Thyroid gland (tissue), 4 donors: Measurements from ENCODE around the gene KYAT1. TPM values are rescaled to one million over a fixed set of nuclear protein-coding genes. Genes with fewer than 3 reads are reported as not detected.

Experiments used
- DNase-seq, 2 donors: peaks; one replicate each; pipeline ENCODE4 v3.0.0-alpha.2; 2019
- H3K27ac ChIP-seq, 3 donors: fragments of 200-600 bp; sonication (generic); 1 replicate in 2 of 3; 2 replicates in 1 of 3; pipeline ENCODE4 v1.5.1; 2016 to 2019; ENCODE audit warnings: mild to moderate bottlenecking in 1 of 3, moderate library complexity in 1 of 3
- H3K27me3 ChIP-seq: fragments of 200-600 bp; sonication (generic); one replicate; pipeline ENCODE4 v1.5.1; 2019
- H3K36me3 ChIP-seq, 2 donors: fragments of 200-600 bp; sonication (generic); one replicate each; pipeline ENCODE4 v1.5.1; 2016 to 2019
- H3K4me1 ChIP-seq, 2 donors: fragments of 200-600 bp; sonication (generic); one replicate each; pipeline ENCODE4 v1.5.1; 2017 to 2019
- H3K4me3 ChIP-seq, 3 donors: fragments of 200-600 bp; sonication (generic); replicated peaks in 1 of 3; 1 replicate in 2 of 3; 2 replicates in 1 of 3; pipeline ENCODE4 v1.5.1; 2016; ENCODE audit warnings: mild to moderate bottlenecking in 1 of 3
- H3K9me3 ChIP-seq: fragments of 200-600 bp; sonication (generic); one replicate; pipeline ENCODE4 v1.5.1; 2017
- POLR2A ChIP-seq, 2 donors: fragments of 450-650 bp; IDR thresholded peaks; one replicate each; pipeline ENCODE4 v1.6.1; 2017; ENCODE audit warnings: antibody characterized with exemption in 2 of 2, mild to moderate bottlenecking in 2 of 2, moderate library complexity in 1 of 2
- WGBS, 2 donors: methylation state at CpG; one replicate each; pipeline ENCODE4 v1.1.5; 2017; 5-methylcytosine and 5-hydroxymethylcytosine counted together
- intact Hi-C: fragments of 100-400 bp; cut with DNase I; formaldehyde crosslinking; loops from one replicate; pipeline ENCODE4 v1.15.1; 2023
- total RNA-seq, 4 donors: library from RNA; depleted of rRNA; stranded (reverse); fragments of >200 nt; gene quantifications; one replicate each; pipeline ENCODE4 v1.2.3, GENCODE V29; 2016
- TF ChIP-seq, protein P1 (sequence below), 6 experiments: fragments of 200-600 bp in 3 of 6; fragments of 450-650 bp in 3 of 6; sonication (generic) in 3 of 6; IDR thresholded peaks; one replicate each; pipeline ENCODE4 v1.5.1; 2016 to 2019; ENCODE audit warnings: antibody characterized with exemption in 6 of 6, mild to moderate bottlenecking in 2 of 6, inconsistent platforms in 1 of 6, moderate library complexity in 1 of 6

KYAT1 gene
- total RNA-seq, 4 donors from 2014 or later, result 5.8 to 12.6 (median 12.3) TPM

- peaks cover 9% of the 10 kb centered on the region in 2 donors for H3K4me1 ChIP-seq
- H3K4me3 ChIP-seq, result no peak overlapping the region
- TF ChIP-seq POLR2A (IDR thresholded peaks at IDR 0.05), result no peak
- TF ChIP-seq, protein P1, sequence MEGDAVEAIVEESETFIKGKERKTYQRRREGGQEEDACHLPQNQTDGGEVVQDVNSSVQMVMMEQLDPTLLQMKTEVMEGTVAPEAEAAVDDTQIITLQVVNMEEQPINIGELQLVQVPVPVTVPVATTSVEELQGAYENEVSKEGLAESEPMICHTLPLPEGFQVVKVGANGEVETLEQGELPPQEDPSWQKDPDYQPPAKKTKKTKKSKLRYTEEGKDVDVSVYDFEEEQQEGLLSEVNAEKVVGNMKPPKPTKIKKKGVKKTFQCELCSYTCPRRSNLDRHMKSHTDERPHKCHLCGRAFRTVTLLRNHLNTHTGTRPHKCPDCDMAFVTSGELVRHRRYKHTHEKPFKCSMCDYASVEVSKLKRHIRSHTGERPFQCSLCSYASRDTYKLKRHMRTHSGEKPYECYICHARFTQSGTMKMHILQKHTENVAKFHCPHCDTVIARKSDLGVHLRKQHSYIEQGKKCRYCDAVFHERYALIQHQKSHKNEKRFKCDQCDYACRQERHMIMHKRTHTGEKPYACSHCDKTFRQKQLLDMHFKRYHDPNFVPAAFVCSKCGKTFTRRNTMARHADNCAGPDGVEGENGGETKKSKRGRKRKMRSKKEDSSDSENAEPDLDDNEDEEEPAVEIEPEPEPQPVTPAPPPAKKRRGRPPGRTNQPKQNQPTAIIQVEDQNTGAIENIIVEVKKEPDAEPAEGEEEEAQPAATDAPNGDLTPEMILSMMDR (IDR thresholded peaks at IDR 0.05), result no peak
- H3K27me3 ChIP-seq, result no peaks in the 10 kb centered on the region
- no peak overlapping the region for H3K27ac ChIP-seq
- WGBS, 2 donors, result 90 to 95% methylated on average over 11 to 15 of the region's 22 CpGs
- intact Hi-C loops, result no loop called here
- no peaks in the 10 kb centered on the region for H3K9me3 ChIP-seq
- no peak for DNase-seq
- H3K36me3 ChIP-seq, result peaks cover 28 to 32% of the 10 kb centered on the region in 2 donors
Measured at GRCh38 chr9:128822407-128823042, 59.2 kb downstream of the KYAT1 start.

DNA sequence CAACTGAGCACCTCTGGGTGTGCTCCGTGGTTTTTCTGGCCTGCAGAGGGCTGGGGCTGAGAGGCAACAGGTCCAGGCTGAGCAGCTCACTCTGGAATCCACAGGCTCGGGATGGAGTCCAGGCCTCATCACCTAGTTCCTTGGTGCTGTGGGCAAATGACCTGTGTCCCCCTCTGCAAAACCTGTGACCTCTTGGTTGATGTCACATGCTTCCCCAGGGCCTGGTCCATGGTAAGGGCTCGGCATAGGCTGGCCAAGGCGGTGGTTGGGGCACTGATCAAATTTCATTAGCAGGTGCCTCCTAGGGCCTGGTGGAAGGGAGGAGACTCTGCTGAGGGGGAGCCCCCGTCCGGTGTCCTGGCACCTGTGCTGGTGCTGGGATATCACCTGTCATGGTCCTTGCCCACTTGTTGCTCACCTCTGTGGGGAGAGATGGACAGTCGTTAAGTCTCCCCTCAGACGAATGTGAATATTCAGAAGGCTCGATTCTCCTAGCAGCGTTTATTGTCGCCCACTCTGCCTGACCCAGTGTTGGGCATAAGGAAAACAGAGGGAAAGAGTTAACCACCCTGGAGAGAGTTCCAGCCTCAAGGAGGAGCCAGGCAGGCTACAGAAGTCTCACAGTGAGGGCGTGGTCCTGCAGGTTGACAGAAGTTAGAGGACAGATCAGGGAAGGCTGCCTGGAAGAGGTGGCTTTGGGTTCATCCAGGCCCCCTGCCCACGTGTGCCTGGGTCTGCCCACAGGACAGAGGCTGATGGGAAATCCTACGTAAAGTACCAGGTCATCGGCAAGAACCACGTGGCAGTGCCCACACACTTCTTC lies 60.0 kb downstream of the KYAT1 start:
- TF ChIP-seq, protein P1 (IDR thresholded peaks at IDR 0.05), result no peak
- no peak for TF ChIP-seq POLR2A (IDR thresholded peaks at IDR 0.05)
- 87 to 93% methylated on average over 11 to 13 of the region's 16 CpGs for WGBS, 2 donors
- peaks cover 24 to 30% of the 10 kb centered on the region in 2 donors for H3K36me3 ChIP-seq
- no peak for DNase-seq
- no peak overlapping the region for H3K27ac ChIP-seq
- no peaks in the 10 kb centered on the region for H3K27me3 ChIP-seq
- no peaks in the 10 kb centered on the region for H3K9me3 ChIP-seq
- intact Hi-C loops, result no loop called here
- peaks cover 9% of the 10 kb centered on the region in 2 donors for H3K4me1 ChIP-seq
- H3K4me3 ChIP-seq, result no peak overlapping the region

DNA sequence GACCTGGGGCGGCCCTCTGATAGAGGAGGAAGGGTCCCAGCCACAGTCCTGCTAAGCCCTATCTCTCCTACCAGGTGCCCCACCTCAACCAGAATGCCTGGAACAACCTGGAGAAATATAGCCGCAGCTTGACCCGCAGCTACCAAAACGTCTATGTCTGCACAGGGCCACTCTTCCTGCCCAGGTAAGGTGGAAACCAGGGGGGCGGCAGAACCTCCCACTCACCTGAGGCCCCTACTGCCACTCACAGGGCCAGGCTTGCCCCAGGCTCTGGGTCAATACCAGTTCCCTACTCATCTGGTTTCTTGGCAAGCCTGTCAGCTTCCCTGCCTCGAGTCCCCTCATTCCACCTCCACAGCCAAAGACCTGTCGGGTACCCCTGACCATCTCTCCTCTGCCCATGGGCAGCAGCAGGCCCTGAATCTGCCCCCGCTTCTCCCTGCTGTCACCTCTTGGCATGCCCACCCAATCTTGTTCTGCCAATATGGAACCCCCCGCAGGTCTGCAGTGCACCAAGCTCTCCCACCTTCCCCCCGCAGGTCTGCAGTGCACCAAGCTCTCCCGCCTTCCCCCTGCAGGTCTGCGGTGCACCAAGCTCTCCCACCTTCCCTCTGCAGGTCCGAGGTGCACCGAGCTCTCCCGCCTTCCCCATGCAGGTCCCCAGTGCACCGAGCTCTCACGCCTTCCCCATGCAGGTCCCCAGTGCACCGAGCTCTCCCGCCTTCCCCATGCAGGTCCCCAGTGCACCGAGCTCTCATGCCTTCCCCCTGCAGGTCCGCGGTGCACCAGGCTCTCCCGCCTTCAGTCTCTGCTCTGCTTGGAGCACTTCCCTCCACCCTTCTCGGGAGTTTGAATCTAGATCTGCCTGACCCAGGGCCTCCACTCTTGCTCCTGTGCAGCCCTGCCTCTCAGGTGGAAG lies 60.8 kb downstream of the KYAT1 start:
- 91 to 95% methylated on average over 24 of the region's 24 CpGs for WGBS, 2 donors
- H3K36me3 ChIP-seq, result peaks cover 22 to 26% of the 10 kb centered on the region in 2 donors
- no peaks in the 10 kb centered on the region for H3K9me3 ChIP-seq
- H3K27me3 ChIP-seq, result no peaks in the 10 kb centered on the region
- H3K4me1 ChIP-seq, result peaks cover 9% of the 10 kb centered on the region in 2 donors
- no peak overlapping the region for H3K27ac ChIP-seq
- TF ChIP-seq, protein P1 (IDR thresholded peaks at IDR 0.05), result no peak
- TF ChIP-seq POLR2A (IDR thresholded peaks at IDR 0.05), result no peak
- DNase-seq, result no peak
- intact Hi-C loops, result no loop called here
- H3K4me3 ChIP-seq, result no peak overlapping the region

DNA sequence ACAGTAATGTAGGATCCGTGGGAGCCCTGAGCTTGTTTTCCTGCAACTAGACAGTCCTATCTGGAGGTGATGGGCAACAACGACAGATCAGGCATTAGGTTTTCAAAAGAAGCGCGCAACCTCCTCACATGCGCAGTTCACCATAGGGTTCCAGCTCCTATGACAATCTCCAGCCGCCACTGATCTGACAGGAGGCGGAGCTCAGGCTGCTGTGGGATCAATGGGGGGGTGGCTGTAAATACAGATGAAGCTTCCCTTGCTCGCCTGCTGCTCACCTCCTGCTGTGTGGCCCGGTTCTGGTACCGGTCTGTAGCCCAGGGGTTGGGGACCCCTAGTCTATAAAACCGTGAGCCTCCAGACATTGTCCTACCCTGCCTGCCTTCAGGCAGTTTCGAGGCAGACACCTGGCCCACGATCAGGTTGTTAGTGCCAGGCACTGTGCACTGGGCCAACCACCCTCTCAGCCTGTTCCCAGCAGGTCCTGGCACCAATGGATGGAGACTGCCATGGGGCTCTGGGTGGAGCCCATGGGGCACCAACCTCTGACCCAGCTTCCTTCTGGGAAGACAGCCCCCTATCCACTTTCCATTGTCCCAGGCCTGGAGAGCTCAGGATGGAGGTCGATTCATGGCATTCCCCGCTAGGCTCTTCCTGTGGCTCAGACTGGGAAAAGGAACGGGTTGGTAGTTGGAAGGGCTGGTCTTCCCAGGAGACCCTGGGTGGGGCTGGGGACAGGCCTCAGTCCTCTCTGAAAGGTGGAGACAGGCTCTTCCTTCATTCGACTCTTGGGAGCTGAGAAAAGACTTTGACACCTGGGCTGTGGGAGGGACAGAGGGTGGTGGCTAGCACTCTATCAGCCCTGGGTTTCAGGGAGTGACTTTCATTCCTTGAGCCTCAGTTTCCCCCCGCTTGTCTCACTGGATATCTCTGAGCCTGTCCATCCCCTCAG lies 61.8 kb downstream of the KYAT1 start:
- DNase-seq, result no peak
- Histone ChIP-seq H3K9me3 (no peaks in the 10 kb centered on the region), H3K4me3 (no peak overlapping the region), H3K27me3 (no peaks in the 10 kb centered on the region), H3K4me1 (peaks cover 9% of the 10 kb centered on the region in 2 donors), H3K27ac (no peak overlapping the region), H3K36me3 (peaks cover 13 to 19% of the 10 kb centered on the region in 2 donors)
- intact Hi-C loops, result no loop called here
- TF ChIP-seq, protein P1 (IDR thresholded peaks at IDR 0.05), result no peak
- no peak for TF ChIP-seq POLR2A (IDR thresholded peaks at IDR 0.05)
- 83% methylated on average over 17 to 18 of the region's 18 CpGs for WGBS, 2 donors
